HTERT RPE-1 (cell line): ENCODE results near the gene HOXD13.

ENCODE experiments used
- in situ Hi-C: fragments of 300-500 bp; cut with MboI; formaldehyde crosslinking; loops from 4 replicates; pipeline ENCODE4 v1.14.3; 2020; ENCODE audit warnings: low sequenced_read_pairs

HOXD13 gene

GRCh38 chr2:176117162-176117822 is 24.8 kb downstream of the HOXD13 start:
- in situ Hi-C loops = no loop called here

DNA sequence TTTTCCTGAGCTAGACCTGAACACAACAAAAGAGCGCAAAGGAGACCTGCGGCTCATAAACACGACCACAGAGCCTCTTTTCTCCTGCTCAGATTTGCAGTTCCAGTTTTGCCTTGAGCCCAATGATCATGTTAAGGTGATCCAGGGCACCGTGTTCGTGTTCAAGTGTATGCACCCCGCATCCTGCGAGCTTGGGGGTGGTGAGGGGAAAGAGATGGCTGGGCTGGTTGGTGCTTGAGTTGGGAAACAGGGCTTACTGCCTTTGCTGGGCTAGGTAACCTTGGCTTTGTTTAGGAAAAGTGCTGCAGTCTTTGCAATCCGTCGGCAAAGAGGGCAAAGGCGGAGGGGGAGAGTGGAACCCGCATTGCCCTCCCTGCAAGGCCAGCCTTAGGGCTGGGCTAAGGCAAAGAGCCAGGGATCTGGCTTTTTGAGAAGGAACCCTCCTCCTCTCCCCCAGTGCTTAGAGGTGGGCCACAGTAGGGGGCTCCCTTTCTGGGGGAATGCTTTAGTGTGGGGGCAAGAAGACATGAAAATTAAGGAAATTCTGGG is 25.4 kb downstream of the HOXD13 start:
- in situ Hi-C loops = no loop called here

DNA sequence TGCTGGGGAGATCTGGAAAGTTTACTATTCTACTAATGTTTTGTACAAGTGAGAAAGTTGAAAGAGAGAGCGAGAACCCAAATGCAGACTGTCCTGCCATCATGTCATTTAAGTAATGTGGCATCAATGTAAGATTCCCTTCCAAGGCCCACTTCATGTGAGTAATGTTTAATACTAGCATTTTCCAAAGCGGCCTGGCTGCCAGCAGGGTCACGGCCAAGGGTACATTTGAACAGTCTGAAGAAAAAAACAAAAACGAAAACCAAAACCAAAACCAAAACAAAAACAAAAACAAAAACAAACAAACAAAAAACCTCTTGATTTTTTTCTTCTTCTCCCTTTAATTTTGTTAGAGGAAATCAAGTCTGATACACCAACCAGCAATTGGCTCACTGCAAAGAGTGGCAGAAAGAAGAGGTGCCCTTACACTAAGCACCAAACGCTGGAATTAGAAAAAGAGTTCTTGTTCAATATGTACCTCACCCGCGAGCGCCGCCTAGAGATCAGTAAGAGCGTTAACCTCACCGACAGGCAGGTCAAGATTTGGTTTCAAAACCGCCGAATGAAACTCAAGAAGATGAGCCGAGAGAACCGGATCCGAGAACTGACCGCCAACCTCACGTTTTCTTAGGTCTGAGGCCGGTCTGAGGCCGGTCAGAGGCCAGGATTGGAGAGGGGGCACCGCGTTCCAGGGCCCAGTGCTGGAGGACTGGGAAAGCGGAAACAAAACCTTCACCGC is 26.2 kb downstream of the HOXD13 start:
- in situ Hi-C loops = no loop called here

DNA sequence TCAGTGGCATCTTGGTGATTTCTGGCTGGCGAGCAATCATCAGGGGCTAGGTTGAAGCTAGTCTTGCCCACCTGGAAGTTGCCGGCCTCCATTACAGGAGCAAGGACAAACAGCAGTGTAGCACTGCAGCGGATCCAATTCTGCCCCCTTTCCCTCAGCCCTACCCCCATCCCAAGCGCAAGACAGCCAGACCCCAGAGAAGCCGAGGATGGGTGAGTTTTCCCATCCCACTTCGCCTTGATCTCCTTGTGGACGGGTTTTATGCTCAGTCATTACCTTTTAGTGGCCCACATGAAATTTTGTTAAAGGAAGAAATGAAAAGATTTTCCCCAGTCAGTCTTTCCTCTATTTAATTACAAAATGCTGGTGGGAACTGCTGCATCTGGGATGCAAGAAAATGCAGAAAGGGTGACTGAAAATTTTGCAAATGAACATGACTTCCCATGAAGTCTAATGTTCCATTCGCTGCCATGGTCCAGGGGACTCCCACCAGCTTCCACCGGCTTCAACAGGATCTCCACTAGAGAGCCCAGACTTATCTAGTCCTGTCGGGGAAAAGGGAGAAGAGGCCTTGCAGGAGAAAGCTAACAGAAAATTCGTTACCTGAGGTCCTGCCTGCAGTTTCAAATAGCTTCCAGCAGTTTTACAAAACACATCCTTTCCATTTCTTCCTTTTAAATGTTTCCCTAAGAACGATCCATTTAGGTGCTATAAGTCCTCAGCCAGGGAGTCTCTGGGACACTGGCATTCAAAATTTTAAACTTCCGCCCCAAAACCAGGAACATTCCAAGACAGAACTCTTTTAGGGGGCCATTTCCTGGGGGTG is 28.1 kb downstream of the HOXD13 start:
- in situ Hi-C loops = no loop called here

- in situ Hi-C loops = no loop called here
Observed at GRCh38 chr2:176121190-176122051, 28.9 kb downstream of the HOXD13 start.

DNA sequence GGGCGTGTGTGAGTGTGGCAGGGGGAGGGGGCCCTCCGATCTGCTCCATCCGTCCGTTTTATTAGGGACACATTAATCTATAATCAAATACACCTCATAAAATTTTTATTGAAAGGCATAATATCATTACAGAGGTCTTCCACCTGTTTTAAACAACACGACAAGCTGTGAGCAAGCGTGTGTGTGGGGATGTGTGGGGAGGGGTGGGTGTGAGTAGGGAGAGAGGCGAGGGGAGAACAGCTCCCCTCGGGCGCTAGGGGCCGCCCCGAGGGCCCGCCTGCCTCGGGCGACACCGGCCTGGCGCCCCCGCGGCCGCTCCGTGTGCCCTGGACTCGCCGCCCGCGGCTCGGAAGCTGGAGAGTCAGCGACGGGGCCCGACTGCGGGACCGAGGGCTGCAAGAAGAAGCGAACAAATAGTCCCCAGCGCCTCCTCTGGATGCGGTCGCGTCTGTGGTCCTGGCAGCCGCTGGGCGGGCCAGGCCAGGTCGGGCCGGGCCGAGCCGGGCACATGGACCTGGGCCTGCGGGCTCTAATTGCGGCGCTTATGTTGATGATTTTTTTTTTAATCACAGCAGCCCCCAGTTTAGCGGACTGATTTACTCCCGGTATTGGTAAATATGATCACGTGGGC is 29.6 kb downstream of the HOXD13 start:
- in situ Hi-C loops = no loop called here

- in situ Hi-C loops = no loop called here
Observed at GRCh38 chr2:176122683-176123410, 30.3 kb downstream of the HOXD13 start, which contains the start of gene HOXD9. Gene HOXD9 (plus strand): TSS chr2:176122719. CDS start chr2:176122769, 50 bp downstream.

DNA sequence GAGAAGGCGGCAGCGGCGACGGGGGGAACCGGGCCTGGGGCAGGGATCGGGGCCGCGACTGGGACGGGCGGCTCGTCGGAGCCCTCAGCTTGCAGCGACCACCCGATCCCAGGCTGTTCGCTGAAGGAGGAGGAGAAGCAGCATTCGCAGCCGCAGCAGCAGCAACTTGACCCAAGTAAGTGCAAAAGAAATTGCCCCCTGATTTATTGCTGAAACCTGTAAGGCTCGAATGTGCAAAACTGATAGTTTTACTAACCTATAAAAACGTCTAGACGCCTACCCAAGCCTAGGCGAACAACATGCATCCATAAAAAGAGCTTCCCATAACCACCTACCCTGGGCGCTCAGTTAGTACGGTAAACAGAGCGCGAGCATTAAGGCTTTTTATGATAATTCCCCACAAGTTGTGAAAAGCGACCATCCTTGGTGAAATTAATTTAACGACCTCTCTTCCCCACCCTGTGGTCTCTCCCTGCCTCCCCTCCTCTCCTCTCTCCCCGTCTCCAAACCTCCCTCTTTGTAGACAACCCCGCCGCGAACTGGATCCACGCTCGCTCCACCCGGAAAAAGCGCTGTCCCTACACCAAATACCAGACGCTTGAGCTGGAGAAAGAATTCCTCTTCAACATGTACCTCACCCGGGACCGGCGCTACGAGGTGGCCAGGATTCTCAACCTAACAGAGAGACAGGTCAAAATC is 31.0 kb downstream of the HOXD13 start:
- in situ Hi-C loops = no loop called here

DNA sequence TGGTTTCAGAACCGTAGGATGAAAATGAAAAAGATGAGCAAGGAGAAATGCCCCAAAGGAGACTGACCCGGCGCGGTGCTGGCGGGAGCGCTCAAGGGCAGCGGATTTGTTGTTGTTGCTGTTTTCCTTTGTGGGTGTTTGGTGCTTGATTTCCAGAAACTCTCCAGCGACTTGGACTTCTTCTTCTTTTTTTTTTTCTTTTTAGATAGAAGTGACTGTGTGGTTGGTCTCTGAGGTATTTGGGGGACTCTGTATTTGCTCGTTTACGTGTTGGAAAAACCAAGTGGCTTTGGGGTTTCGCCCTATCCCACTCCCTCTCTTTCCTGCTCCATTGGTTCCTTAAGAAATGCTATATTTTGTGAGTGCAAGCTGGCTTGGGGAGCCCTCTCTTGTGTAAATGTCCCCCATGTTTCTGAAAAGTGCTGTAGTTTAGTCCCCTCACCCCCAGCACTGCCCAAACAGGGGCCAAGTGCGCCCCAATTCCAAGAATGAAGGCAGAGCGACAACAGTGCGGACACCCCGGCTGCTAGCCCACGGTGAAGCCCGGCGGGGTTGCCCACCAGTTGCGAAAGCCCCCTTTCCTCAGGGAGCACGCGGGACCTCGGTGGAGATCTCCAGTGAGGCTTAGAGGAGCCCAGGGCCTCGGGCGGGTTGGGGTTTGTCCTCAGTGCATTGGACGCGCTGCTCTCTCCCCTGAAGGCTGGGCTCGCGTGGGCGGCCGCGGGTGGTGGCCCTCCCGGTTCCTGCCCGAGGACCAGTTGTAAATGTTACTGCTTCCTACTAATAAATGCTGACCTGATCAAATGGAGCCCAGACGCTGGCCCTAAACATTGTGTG is 31.8 kb downstream of the HOXD13 start:
- in situ Hi-C loops = no loop called here

- in situ Hi-C loops = loop anchor here (25.0 kb wide), 1 partner anchor 512 kb away; no protein-coding TSS in a partner anchor
Observed at GRCh38 chr2:176124947-176125771, 32.6 kb downstream of the HOXD13 start.

GRCh38 chr2:176125772-176126054 is 33.2 kb downstream of the HOXD13 start:
- in situ Hi-C loops = loop anchor here (25.0 kb wide), 1 partner anchor 512 kb away; no protein-coding TSS in a partner anchor

- in situ Hi-C loops = loop anchor here (25.0 kb wide), 1 partner anchor 510 kb away; no protein-coding TSS in a partner anchor
Observed at GRCh38 chr2:176126929-176127773, 34.6 kb downstream of the HOXD13 start.

- in situ Hi-C loops = loop anchor here (25.0 kb wide), 1 partner anchor 510 kb away; no protein-coding TSS in a partner anchor
Observed at GRCh38 chr2:176127774-176128072, 35.2 kb downstream of the HOXD13 start.

DNA sequence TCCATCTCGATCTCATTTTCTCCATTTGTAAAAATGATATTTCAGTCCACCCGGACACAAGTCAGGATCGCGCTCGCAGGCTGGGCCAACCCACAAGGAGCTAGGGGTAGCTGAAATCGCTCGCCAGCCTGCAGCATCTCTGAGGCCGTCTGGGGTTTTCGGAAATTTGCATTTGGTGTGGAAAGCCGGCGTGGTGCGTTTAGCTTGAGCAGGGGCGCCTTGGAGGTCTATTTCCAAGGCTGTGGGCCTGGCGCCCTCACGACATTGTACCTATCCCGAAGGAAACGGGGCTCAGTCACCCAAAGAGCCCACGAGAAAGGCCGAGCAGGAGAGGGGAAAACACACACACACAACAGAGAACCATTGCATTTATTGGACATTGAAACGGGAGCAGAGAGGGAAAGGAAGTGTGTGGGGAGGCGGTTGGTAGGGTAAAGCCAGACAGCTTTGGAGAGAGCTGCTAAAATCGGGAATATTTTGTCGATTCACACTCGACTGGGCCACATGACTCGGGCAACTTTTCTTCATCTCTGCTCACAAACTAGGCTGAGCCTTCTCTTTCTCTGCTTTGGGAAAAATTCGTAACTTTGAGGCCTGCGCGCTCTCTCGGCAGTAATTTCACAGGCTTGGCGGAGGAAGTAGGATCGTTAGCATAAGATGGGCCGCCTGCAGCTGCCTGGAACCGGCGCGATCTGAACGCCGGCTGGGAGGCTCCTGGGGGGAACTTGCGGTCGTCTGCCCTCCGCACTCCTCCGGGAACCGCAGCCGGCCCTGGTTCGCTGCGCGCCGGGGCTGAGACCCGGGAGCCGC is 35.9 kb downstream of the HOXD13 start:
- in situ Hi-C loops = loop anchor here (25.0 kb wide), 1 partner anchor 509 kb away; no protein-coding TSS in a partner anchor
